Upper lobe of left lung (tissue), 6 donors: ENCODE results near the gene MYOZ1. TPM values are rescaled to one million over a fixed set of nuclear protein-coding genes. Genes with fewer than 3 reads are reported as not detected.
A peak's percentile ranks its signal among the peaks of the same experiment; 100 is the strongest.

Experiments
- ATAC-seq, 2 donors: fragments of 200-7000 bp; cut with Tn5 transposase; one replicate each; pipeline ENCODE4 v1.9.1; 2022; ENCODE audit warnings: mild to moderate bottlenecking in 2 of 2, moderate library complexity in 2 of 2; ENCODE audit not compliant: low FRiP score in 2 of 2
- DNase-seq, 2 donors: peaks; one replicate each; pipeline ENCODE4 v3.0.0-alpha.2; 2019 to 2020
- H3K27ac ChIP-seq, 4 donors: fragments of 200-600 bp; sonication (generic); one replicate each; pipeline ENCODE4 v1.5.1; 2016 to 2019
- H3K27me3 ChIP-seq, 4 donors: fragments of 200-600 bp; sonication (generic); one replicate each; pipeline ENCODE4 v1.5.1; 2017 to 2019
- H3K36me3 ChIP-seq, 4 donors: fragments of 200-600 bp; sonication (generic); one replicate each; pipeline ENCODE4 v1.5.1; 2016 to 2019
- H3K4me1 ChIP-seq, 4 donors: fragments of 200-600 bp; sonication (generic); one replicate each; pipeline ENCODE4 v1.5.1; 2018 to 2019
- H3K4me3 ChIP-seq, 4 donors: fragments of 200-600 bp; sonication (generic); one replicate each; pipeline ENCODE4 v1.5.1; 2017 to 2019; ENCODE audit warnings: mild to moderate bottlenecking in 2 of 4, moderate library complexity in 1 of 4
- H3K9me3 ChIP-seq, 4 donors: fragments of 200-600 bp; sonication (generic); one replicate each; pipeline ENCODE4 v1.5.1; 2018 to 2019
- EP300 ChIP-seq, 4 donors: sonication (generic); formaldehyde crosslinking; IDR thresholded peaks; one replicate each; pipeline ENCODE4 v1.5.1; 2017; ENCODE audit warnings: antibody characterized with exemption in 4 of 4, control low read depth in 2 of 4
- POLR2A ChIP-seq, 4 donors: fragments of 450-650 bp; IDR thresholded peaks; one replicate each; pipeline ENCODE4 v1.5.1; 2016 to 2017; ENCODE audit warnings: antibody characterized with exemption in 4 of 4, mild to moderate bottlenecking in 2 of 4
- POLR2AphosphoS5 ChIP-seq, 2 donors: sonication (generic); formaldehyde crosslinking; IDR thresholded peaks; one replicate each; pipeline ENCODE4 v1.5.1; 2017; ENCODE audit warnings: antibody characterized with exemption in 2 of 2
- WGBS, 2 donors: methylation state at CpG; one replicate each; pipeline ENCODE4 v1.1.5; 2017 to 2018; 5-methylcytosine and 5-hydroxymethylcytosine counted together
- total RNA-seq, 6 donors: library from RNA; depleted of rRNA in 4 of 6; stranded (reverse); fragments of >200 nt in 4 of 6; gene quantifications; one replicate each; pipeline versions ENCODE4 v1.1.0 to v1.2.1, GENCODE V29; 2016 to 2021
- TF ChIP-seq, protein P1 (sequence below), 6 experiments: fragments of 450-650 bp in 4 of 6; fragments of 200-600 bp in 2 of 6; sonication (generic) in 2 of 6; IDR thresholded peaks; one replicate each; pipeline ENCODE4 v1.5.1; 2016 to 2019; ENCODE audit warnings: antibody characterized with exemption in 6 of 6
- donor health status: DM: no; HTN: no; CAD: no; lungs with moderate emphysema.
- donor health status: DM: no; HTN: yes; CAD: no; lungs with severe emphysema.

The MYOZ1 gene
- total RNA-seq, 6 donors from 2014 or later: 0.46 to 3.5 (median 2.6) TPM; not detected in 3

DNA sequence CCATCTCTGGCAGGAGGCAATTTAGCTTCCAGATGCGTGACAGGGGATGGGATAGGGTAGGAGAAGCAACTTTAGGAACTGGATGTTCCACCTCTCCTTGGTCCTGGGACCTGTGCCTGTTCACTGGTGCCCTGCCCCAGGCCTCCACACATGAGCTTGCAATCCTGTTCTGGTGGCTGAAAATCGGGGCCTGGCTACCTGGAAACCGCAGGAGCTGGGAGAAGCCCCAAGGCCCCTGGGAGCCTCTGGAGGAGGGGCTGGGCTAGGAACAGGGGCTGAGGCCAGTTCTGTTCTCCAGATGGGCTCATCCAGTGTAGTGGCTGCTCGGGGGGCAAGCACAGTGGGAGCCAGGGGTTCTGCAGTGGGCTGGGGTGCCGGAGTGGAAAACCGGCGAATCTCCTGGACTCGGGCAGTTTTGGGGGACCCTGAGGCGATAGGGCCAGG, 5.3 kb upstream of the MYOZ1 start:
- TF ChIP-seq, protein P1, sequence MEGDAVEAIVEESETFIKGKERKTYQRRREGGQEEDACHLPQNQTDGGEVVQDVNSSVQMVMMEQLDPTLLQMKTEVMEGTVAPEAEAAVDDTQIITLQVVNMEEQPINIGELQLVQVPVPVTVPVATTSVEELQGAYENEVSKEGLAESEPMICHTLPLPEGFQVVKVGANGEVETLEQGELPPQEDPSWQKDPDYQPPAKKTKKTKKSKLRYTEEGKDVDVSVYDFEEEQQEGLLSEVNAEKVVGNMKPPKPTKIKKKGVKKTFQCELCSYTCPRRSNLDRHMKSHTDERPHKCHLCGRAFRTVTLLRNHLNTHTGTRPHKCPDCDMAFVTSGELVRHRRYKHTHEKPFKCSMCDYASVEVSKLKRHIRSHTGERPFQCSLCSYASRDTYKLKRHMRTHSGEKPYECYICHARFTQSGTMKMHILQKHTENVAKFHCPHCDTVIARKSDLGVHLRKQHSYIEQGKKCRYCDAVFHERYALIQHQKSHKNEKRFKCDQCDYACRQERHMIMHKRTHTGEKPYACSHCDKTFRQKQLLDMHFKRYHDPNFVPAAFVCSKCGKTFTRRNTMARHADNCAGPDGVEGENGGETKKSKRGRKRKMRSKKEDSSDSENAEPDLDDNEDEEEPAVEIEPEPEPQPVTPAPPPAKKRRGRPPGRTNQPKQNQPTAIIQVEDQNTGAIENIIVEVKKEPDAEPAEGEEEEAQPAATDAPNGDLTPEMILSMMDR (IDR thresholded peaks at IDR 0.05): no peak
- TF ChIP-seq POLR2AphosphoS5 (IDR thresholded peaks at IDR 0.05) (no peak), POLR2A (IDR thresholded peaks at IDR 0.05) (no peak), EP300 (IDR thresholded peaks at IDR 0.05) (no peak)
- H3K4me3 ChIP-seq: no peak overlapping the region
- H3K27ac ChIP-seq: peak overlapping the region in 2 of 4 donors; percentile 0 to 20
- 93 to 97% methylated on average over 8 to 9 of the region's 9 CpGs for WGBS, 2 donors
- no peaks in the 10 kb centered on the region for H3K36me3 ChIP-seq
- H3K4me1 ChIP-seq: peaks cover 8 to 37% (median 20%) of the 10 kb centered on the region in 4 donors
- ATAC-seq (no peak), DNase-seq (no peak)
- no peaks in the 10 kb centered on the region for H3K9me3 ChIP-seq
- H3K27me3 ChIP-seq: no peaks in the 10 kb centered on the region

DNA sequence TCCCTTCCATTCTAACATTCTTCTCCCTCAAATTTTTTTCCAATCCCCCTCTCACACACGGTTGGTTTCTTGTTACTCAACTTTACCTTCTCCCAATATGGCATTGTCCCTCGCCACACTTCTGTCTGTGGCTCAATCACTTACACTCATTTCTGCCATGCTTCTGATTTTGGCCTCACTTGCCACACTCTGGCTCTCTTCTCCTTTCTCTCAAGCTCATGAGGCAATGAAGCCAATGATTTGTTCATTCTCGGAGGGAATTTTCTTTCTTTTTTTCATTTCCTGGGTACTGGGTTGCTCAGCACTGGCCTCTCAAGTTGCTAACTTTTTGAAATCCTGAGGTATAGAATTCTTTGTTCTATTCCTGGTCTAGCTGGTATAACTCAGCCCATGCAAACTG, 4.0 kb upstream of the MYOZ1 start:
- ATAC-seq (no peak), DNase-seq (no peak)
- 47 to 71% methylated on average over 3 of the region's 3 CpGs for WGBS, 2 donors
- no peaks in the 10 kb centered on the region for H3K27me3 ChIP-seq
- H3K4me3 ChIP-seq: no peak overlapping the region
- H3K27ac ChIP-seq: no peak overlapping the region
- TF ChIP-seq, protein P1 (IDR thresholded peaks at IDR 0.05): no peak
- TF ChIP-seq EP300 (IDR thresholded peaks at IDR 0.05): no peak
- no peak for TF ChIP-seq POLR2A (IDR thresholded peaks at IDR 0.05)
- TF ChIP-seq POLR2AphosphoS5 (IDR thresholded peaks at IDR 0.05): no peak
- H3K36me3 ChIP-seq: no peaks in the 10 kb centered on the region
- no peaks in the 10 kb centered on the region for H3K9me3 ChIP-seq
- H3K4me1 ChIP-seq: peaks cover 8 to 44% (median 21%) of the 10 kb centered on the region in 4 donors

DNA sequence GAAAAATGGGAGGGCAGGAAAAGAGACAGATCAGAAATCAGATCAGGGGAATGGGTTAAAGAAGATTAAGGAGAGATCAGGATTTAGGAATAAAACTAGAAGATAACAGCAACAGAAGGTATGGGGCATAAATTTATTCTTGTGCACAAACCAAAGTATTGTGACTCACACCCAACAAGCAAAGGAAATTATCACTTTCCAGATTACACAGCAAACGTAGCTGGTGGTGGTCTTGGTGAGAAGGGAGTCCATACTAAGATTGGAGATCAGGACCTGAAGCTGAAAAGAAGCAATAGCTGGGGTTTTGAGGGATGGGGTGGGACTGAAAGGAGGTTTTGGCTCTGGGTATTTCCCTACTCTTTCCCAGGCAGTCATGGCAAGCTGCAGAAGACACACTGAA, 3.5 kb upstream of the MYOZ1 start:
- no peak for DNase-seq
- no peak for ATAC-seq
- peaks cover 8 to 44% (median 22%) of the 10 kb centered on the region in 4 donors for H3K4me1 ChIP-seq
- H3K27me3 ChIP-seq: no peaks in the 10 kb centered on the region
- H3K27ac ChIP-seq: no peak overlapping the region
- TF ChIP-seq EP300 (IDR thresholded peaks at IDR 0.05): no peak
- TF ChIP-seq POLR2A (IDR thresholded peaks at IDR 0.05): no peak
- TF ChIP-seq, protein P1 (IDR thresholded peaks at IDR 0.05): no peak
- TF ChIP-seq POLR2AphosphoS5 (IDR thresholded peaks at IDR 0.05): no peak
- 47 to 75% methylated on average over 1 of the region's 1 CpG for WGBS, 2 donors
- H3K9me3 ChIP-seq: no peaks in the 10 kb centered on the region
- H3K36me3 ChIP-seq: no peaks in the 10 kb centered on the region
- no peak overlapping the region for H3K4me3 ChIP-seq

DNA sequence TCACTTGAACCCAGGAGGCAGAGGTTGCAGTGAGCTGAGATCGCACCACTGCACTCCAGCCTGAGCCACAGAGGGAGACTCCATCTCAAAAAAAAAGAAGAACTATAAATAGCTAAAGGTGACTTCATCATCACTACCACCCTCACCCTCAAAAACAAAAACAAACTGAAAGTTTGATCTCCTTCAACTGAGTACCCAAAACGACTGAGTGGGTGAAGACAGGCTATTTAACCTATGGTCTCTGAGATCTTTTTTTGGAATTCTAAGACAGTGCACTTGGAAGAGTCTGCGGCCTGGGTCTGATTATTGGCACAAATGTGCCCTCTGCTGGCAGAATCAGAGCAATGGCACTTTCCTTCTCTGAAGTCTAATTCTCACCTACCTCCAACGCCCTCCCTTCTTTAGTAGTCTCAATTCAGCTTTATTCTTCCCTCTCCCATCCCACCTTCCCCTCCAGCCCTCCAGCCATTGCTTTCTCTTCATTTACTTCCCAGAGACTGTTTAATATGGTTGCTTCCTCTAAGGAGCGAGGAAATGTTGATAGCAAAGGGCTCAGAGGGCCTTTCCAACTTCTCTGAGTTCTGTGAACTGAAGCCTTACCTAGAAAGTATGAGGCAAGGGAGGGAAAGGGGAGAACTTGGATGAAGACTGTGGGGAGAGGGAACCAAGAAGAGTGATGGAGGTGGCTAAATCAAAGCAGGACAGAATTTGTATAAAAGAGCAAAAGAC, 2.9 kb upstream of the MYOZ1 start:
- H3K4me1 ChIP-seq: peaks cover 8 to 44% (median 22%) of the 10 kb centered on the region in 4 donors
- no peaks in the 10 kb centered on the region for H3K9me3 ChIP-seq
- TF ChIP-seq, protein P1 (IDR thresholded peaks at IDR 0.05): peak; percentile 68 to 93 (median 87)
- TF ChIP-seq POLR2AphosphoS5 (IDR thresholded peaks at IDR 0.05) (no peak), POLR2A (IDR thresholded peaks at IDR 0.05) (no peak)
- H3K4me3 ChIP-seq: no peak overlapping the region
- 10 to 23% methylated on average over 5 of the region's 5 CpGs for WGBS, 2 donors
- no peaks in the 10 kb centered on the region for H3K27me3 ChIP-seq
- no peak overlapping the region for H3K27ac ChIP-seq
- no peaks in the 10 kb centered on the region for H3K36me3 ChIP-seq
- ATAC-seq (peak; percentile 63 to 73), DNase-seq (peak in 1 of 2 donors; percentile 43)

DNA sequence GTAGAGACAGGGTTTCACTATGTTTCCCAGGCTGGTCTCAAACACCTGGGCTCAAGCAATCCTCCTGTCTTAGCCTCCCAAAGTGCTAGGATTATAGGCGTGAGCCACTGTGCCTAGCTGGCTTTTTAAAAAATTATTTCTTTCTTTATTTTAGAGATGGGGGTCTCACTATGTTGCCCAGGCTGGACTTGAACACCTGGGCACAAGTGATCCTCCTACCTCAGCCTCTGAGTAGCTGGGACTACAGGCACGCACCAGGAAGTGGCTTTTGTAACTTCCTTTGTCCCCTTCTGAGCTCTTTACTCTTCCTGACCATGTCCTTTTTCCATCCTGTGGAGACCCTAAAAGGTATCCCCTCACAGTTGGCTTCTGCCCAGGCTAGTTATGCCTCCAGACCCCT, 2.1 kb upstream of the MYOZ1 start:
- Histone ChIP-seq H3K27ac (no peak overlapping the region), H3K4me3 (no peak overlapping the region), H3K36me3 (no peaks in the 10 kb centered on the region), H3K27me3 (no peaks in the 10 kb centered on the region), H3K4me1 (peaks cover 8 to 40% (median 22%) of the 10 kb centered on the region in 4 donors), H3K9me3 (no peaks in the 10 kb centered on the region)
- 77 to 78% methylated on average over 2 of the region's 2 CpGs for WGBS, 2 donors
- TF ChIP-seq POLR2A (IDR thresholded peaks at IDR 0.05): no peak
- TF ChIP-seq, protein P1 (IDR thresholded peaks at IDR 0.05): no peak
- TF ChIP-seq POLR2AphosphoS5 (IDR thresholded peaks at IDR 0.05): no peak
- ATAC-seq (no peak), DNase-seq (no peak)
